Epithelial cell of esophagus (primary cell): ENCODE measurements around the gene DPEP2NB.
A peak's percentile ranks its signal among the peaks of the same experiment; 100 is the strongest.

Experiments
- DNase-seq: peaks from one replicate; pipeline ENCODE4 v3.0.0; 2010; ENCODE audit warnings: low read depth
- H3K4me3 ChIP-seq: 2 replicates; pipeline ENCODE4 v1.5.1; 2011; ENCODE audit warnings: mild to moderate bottlenecking, low read length, control low read depth
- TF ChIP-seq, protein P1 (sequence below): IDR thresholded peaks from 2 replicates; pipeline ENCODE4 v1.5.1; 2011; ENCODE audit warnings: low read depth, mild to moderate bottlenecking, low read length, control low read depth, inconsistent platforms; ENCODE audit not compliant: insufficient read depth; ENCODE audit errors: missing control alignments

Gene DPEP2NB

DNA sequence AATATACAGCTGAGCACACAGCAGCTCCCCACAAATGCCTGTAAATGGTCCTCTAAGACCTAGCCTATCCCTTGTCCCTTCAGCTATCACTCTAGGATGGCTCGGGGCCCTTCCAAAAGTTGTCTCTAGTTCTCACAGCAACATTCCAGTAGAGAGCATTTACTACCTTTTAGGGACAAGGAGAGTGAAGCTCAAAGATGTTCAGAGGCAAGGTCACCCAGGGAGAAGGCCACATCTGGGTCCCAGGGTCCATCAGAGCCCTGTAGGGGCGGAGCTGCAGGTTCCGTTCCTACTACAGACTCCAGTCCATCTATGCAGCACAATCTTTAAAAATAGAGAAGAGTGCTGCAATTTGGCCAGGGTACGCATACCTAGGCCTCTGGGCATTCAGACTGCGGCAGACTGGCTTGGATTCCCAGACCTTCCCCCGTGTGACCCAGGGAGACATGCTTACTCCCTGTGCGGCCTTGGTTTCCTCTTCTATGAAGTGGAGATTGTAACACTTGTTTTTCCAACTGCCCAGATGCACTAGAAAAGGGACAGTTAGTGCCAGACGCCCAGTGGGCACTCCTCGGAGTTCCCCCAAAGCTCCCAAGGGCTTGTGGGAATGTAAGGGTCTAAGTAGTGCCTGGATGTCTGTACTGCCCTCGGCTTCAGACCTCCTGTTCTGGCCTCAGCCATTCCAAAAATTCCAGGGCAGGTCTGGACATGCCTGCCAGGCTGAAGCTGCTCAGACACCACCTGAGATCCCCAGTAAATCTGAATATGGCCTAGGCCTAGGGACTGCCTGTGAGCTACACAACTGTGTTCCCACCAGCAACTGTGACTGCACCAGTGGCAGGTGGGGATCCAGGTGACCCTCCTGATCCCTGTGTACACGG is 49.8 kb downstream of the DPEP2NB start:
- peak; percentile 72 for DNase-seq
- TF ChIP-seq, protein P1, sequence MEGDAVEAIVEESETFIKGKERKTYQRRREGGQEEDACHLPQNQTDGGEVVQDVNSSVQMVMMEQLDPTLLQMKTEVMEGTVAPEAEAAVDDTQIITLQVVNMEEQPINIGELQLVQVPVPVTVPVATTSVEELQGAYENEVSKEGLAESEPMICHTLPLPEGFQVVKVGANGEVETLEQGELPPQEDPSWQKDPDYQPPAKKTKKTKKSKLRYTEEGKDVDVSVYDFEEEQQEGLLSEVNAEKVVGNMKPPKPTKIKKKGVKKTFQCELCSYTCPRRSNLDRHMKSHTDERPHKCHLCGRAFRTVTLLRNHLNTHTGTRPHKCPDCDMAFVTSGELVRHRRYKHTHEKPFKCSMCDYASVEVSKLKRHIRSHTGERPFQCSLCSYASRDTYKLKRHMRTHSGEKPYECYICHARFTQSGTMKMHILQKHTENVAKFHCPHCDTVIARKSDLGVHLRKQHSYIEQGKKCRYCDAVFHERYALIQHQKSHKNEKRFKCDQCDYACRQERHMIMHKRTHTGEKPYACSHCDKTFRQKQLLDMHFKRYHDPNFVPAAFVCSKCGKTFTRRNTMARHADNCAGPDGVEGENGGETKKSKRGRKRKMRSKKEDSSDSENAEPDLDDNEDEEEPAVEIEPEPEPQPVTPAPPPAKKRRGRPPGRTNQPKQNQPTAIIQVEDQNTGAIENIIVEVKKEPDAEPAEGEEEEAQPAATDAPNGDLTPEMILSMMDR, result no peak
- H3K4me3 ChIP-seq, result peak overlapping the region; percentile 82

GRCh38 chr16:67964477-67965131 is 51.1 kb downstream of the DPEP2NB start:
- TF ChIP-seq, protein P1, result no peak
- no peak overlapping the region for H3K4me3 ChIP-seq
- no peak for DNase-seq

DNA sequence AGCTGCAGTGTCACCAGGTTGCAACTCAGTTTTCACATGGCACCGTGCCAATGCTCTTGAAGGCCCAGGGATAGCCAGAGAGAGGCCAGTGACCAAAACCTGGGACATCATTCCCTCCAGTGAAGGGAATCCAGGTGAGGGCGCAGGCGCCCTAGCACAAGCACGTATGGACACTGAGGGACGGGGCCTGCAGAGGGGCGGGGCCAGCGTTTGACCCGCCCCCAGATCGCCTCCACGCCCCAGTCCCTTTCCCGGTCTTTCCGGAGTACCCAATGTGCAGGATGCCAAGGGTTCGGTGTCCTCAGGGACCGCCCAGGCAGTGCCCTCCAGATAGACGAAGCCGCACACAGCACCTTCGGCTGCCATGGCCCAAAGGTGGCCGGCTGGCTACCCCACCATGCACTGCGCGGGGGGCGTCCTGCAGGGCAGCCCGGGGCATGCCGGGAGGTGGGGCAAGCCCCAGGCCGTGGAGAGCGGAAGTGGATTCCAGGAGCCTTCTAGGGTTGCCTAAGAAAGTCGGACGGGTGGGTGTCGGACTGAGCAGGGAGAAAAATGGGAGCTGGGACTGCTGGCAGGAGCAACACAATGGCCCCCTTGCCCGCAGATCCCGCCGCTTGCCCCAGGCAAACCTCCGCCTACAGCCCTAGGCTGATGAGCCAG is 51.9 kb downstream of the DPEP2NB start:
- DNase-seq, result no peak
- no peak overlapping the region for H3K4me3 ChIP-seq

More for the DNA sequence above, 51.9 kb downstream of the DPEP2NB start:
- TF ChIP-seq, protein P1, result no peak
